PC-9 (cell line): ENCODE measurements around the gene SPATA45.

Experiments used
- EZH2 ChIP-seq: fragments of 200-600 bp; sonication (generic); IDR thresholded peaks from 2 replicates; pipeline ENCODE4 v1.8.0; 2017; ENCODE audit warnings: antibody characterized with exemption, low read depth
- TF ChIP-seq, protein P1 (sequence below): fragments of 200-600 bp; sonication (generic); conservative IDR thresholded peaks from 2 replicates; pipeline ENCODE4 v1.6.1; 2017; ENCODE audit warnings: mixed run types, antibody characterized with exemption, mild to moderate bottlenecking, moderate library complexity

- TF ChIP-seq, protein P1, sequence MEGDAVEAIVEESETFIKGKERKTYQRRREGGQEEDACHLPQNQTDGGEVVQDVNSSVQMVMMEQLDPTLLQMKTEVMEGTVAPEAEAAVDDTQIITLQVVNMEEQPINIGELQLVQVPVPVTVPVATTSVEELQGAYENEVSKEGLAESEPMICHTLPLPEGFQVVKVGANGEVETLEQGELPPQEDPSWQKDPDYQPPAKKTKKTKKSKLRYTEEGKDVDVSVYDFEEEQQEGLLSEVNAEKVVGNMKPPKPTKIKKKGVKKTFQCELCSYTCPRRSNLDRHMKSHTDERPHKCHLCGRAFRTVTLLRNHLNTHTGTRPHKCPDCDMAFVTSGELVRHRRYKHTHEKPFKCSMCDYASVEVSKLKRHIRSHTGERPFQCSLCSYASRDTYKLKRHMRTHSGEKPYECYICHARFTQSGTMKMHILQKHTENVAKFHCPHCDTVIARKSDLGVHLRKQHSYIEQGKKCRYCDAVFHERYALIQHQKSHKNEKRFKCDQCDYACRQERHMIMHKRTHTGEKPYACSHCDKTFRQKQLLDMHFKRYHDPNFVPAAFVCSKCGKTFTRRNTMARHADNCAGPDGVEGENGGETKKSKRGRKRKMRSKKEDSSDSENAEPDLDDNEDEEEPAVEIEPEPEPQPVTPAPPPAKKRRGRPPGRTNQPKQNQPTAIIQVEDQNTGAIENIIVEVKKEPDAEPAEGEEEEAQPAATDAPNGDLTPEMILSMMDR: no peak
- no peak for TF ChIP-seq EZH2
These were observed 52.9 kb downstream of the SPATA45 start for GRCh38 chr1:212794561-212795014.
